GM12892 (cell line): ENCODE data around the gene EEF1G.

Source experiments
- DNase-seq: peaks from one replicate; pipeline ENCODE4 v3.0.0; 2011; ENCODE audit not compliant: insufficient read length
- FAIRE-seq: peaks from 2 replicates; lab custom pipeline; 2011; peaks lifted over from hg19 to GRCh38; lab: Jason Lieb, UNC
- POLR2A ChIP-seq: IDR thresholded peaks from 2 replicates; pipeline ENCODE4 v1.6.1; 2011; ENCODE audit warnings: low read depth, low read length, control low read depth
- POLR2AphosphoS5 ChIP-seq: IDR thresholded peaks from 2 replicates; pipeline ENCODE4 v1.6.1; 2011; ENCODE audit warnings: low read depth, low read length, control low read depth
- TAF1 ChIP-seq: IDR thresholded peaks from 2 replicates; pipeline ENCODE4 v1.6.1; 2011; ENCODE audit warnings: low read depth, mild to moderate bottlenecking, control low read depth, low read length, borderline replicate concordance

Gene EEF1G

GRCh38 chr11:62601372-62602140 is 27.9 kb upstream of the EEF1G start, which contains the start of gene MTA2:
TSS of gene MTA2 (minus strand) at chr11:62601865. CDS start at chr11:62601450, 415 bp downstream.
- peak; percentile 95 for DNase-seq
- peak; percentile 99 for FAIRE-seq
- peak; percentile 71 for TF ChIP-seq POLR2AphosphoS5
- peak; percentile 82 for TF ChIP-seq POLR2A
- TF ChIP-seq TAF1 = 0 out of 2 replicates have a peak, but pooled peaks have one; percentile 46

- DNase-seq = peak; percentile 39
- TF ChIP-seq POLR2A = no peak
- no peak for TF ChIP-seq TAF1
- no peak; the same call in 1 of the 2 replicates for TF ChIP-seq POLR2AphosphoS5
- FAIRE-seq = peak; percentile 33
These were observed 27.4 kb upstream of the EEF1G start for GRCh38 chr11:62601122-62601371.

GRCh38 chr11:62600367-62601121 is 26.9 kb upstream of the EEF1G start:
- FAIRE-seq (peak; percentile 86), DNase-seq (no peak)
- TF ChIP-seq POLR2A (no peak; the same call in 1 of the 2 replicates), TAF1 (no peak)

- FAIRE-seq (peak; percentile 82), DNase-seq (no peak)
- peak; percentile 35 for TF ChIP-seq POLR2A
- no peak for TF ChIP-seq POLR2AphosphoS5
These were observed 26.2 kb upstream of the EEF1G start for GRCh38 chr11:62599901-62600300.

DNA sequence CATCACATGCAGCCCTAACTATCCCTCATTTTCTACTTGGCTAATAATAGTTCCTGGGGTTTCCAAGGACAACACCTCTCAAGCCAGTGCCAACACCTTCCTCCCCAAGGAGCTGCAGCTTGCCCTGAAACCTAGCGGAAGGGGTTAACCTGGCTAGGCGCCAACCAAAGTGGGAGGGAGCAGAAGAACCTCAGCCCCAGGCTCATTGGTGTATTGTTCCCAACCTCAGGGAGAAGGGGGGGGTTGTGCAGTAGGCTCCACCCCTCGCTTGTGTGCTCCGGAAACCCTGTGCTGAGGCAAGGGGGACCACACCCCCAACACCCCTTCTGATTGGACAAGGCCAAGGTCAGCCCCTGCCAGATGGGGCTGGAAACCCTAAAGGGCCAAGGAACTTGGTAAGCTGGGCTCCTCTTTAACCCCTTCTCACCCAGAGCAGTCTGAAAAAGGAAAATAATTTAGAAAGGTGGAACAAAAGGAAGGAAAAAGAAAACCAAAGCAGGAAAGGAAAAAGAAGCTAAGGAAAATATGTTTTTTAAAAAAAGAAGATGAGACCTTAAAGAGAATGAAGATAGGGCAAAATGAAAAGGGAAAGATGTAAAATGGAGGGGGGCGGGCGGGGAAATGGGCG is 25.5 kb upstream of the EEF1G start:
- peak; percentile 99 for FAIRE-seq
- TF ChIP-seq TAF1 (no peak), POLR2A (peak; percentile 33; the same call in 1 of the 2 replicates), POLR2AphosphoS5 (peak; percentile 77)
- DNase-seq = peak; percentile 96

DNA sequence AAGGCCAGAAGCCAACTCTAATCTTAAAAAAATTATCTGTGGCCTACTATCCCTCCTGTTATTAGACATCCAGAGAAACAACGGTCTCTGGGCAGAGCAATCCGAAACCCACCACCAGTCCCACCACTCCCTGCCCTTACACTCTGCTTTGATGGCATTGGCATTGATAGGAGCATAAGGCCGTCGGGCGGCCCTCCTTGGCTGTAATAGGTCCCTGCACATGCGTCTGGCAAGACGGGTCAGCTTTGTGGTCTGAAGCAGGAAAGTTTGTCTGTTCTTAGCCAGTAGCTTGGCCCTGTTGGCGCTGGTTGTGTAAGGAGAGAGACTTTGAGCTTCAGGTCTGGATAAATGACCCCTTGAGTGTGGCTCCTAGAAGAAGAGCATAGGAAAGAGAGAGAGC is 21.4 kb upstream of the EEF1G start:
- FAIRE-seq (no peak), DNase-seq (no peak)
- TF ChIP-seq POLR2AphosphoS5 (no peak), TAF1 (no peak), POLR2A (no peak)

GRCh38 chr11:62593434-62594044 is 19.8 kb upstream of the EEF1G start:
- peak; percentile 92 for FAIRE-seq
- TF ChIP-seq POLR2AphosphoS5 (peak; percentile 45; the same call in 1 of the 2 replicates), TAF1 (no peak), POLR2A (0 out of 2 replicates have a peak, but pooled peaks have one; percentile 39)
- peak; percentile 60 for DNase-seq

GRCh38 chr11:62592989-62593421 is 19.3 kb upstream of the EEF1G start:
- FAIRE-seq (no peak), DNase-seq (no peak)
- TF ChIP-seq POLR2AphosphoS5 (no peak), POLR2A (no peak), TAF1 (no peak)

DNA sequence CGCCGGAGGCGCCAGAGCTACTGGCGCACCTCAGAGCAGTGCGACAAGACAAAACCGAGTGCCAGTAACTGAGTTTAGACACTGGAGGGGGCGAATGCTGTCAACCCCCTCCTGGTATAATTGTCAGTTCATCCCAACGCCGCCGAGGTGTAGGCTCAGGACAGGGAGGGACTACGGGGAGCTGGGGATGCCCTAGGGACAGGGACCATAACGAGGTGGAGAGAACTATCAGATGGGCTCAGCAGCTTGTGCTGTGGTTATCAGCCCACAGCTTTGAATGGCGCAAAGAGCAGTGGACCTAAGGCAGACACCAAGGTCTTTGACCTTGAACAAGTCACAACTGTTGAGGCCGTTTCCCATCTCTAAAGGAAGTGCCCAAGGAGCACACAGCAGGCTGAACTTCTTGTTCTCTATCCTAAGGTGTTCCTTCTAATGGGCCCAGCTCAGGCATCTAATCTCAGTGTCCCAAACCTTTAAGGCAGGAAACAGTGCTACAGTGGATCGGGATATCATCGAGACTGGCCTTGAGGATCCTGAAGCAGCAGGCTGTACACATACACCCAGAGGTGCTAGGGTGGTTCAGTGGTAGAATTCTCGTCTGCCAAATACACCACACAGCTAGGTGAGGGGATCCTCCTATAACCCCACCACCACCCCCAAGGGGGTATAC is 18.6 kb upstream of the EEF1G start:
- FAIRE-seq (no peak), DNase-seq (no peak)
- TF ChIP-seq POLR2AphosphoS5 (no peak; the same call in 1 of the 2 replicates), POLR2A (peak; percentile 19; the same call in 1 of the 2 replicates), TAF1 (no peak)

GRCh38 chr11:62591448-62592145 is 17.9 kb upstream of the EEF1G start, which contains the start of gene TUT1:
TSS of gene TUT1 (minus strand) at chr11:62591523. CDS start at chr11:62591485, 38 bp downstream.
- FAIRE-seq (peak; percentile 100), DNase-seq (peak; percentile 92)
- TF ChIP-seq POLR2AphosphoS5 (peak; percentile 98), POLR2A (peak; percentile 98), TAF1 (peak; percentile 91)
